ENCODE results near the gene DLX3.

The DLX3 gene

DNA sequence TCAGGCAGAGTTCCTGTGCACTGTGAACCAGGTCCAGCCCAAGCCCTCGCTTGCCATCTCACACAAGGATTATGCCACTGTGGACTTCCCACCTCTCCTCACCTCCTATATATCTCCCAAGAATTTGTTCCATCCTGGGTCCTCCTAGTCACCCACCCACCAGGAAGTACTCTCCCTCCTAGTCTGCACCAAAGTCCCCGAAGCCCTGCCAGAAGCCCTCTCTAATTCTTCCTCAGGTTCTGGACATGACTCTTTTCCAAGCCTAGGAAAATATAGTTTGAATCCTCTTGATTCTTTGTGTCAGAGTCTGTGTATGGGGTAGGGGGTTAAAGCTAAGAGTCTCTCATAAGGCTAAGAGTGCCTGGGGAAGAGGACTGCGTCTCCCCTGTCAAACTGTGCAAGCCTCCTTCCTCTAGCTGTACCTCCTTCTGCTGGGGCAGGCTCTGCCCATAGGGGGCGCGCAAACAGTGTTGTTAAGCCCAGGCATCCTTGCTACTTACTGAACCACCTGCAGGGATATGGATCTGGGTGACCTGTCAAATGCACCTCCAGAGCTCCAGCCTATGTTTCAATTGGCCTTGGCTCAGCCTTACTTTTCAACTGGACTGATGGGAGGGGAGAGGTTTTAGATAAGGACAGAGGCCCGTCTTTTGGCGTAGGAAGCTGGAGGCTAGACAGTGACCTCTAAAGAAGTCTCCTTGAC, 42.7 kb downstream of the DLX3 start:
- H3K4me3 Mint-ChIP-seq, result no peak overlapping the region
- peaks cover 3% of the 10 kb centered on the region for H3K36me3 Mint-ChIP-seq (ENCODE audit: insufficient read depth)
- H3K9me3 Mint-ChIP-seq, result no peaks in the 10 kb centered on the region
- H3K4me1 Mint-ChIP-seq, result peaks cover 7% of the 10 kb centered on the region
- DNase-seq (ENCODE audit: low spot score in 2 of 2) (peak; percentile 68 to 76), ATAC-seq (replicated peaks; ENCODE audit: extremely low read depth, poor library complexity, severe bottlenecking) (peak; percentile 80)
- H3K27me3 Mint-ChIP-seq, result peaks cover 82% of the 10 kb centered on the region
- no peak overlapping the region for H3K27ac Mint-ChIP-seq (ENCODE audit: low read depth)

- no peak for ATAC-seq (replicated peaks; ENCODE audit: extremely low read depth, poor library complexity, severe bottlenecking)
- no peaks in the 10 kb centered on the region for H3K9me3 Mint-ChIP-seq
- no peak for DNase-seq (ENCODE audit: low spot score in 2 of 2)
- no peak overlapping the region for H3K4me3 Mint-ChIP-seq
- peaks cover 5% of the 10 kb centered on the region for H3K36me3 Mint-ChIP-seq (ENCODE audit: insufficient read depth)
- no peak overlapping the region for H3K27ac Mint-ChIP-seq (ENCODE audit: low read depth)
- peaks cover 79% of the 10 kb centered on the region for H3K27me3 Mint-ChIP-seq
- H3K4me1 Mint-ChIP-seq, result peaks cover 7% of the 10 kb centered on the region
Observed at GRCh38 chr17:49951362-49952082, 43.5 kb downstream of the DLX3 start.

DNA sequence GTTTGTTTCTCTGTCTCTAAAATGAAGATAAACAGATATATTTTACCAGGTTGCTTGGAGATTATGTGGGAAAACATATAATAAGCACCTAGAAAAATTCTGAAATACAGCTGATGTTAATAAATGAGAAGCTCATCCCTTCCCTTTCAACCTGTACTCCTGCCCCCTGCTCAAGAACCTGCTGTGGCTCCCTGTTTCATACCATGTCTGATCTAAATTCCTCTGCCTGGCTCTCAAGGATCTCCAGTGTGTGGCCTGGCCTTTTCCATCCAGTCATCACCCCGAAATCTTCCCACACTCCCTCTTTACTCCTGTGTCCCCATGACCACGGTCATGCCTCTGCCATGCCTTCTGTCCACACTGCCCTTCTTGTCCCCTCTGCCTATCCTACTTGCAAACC, 45.4 kb downstream of the DLX3 start:
- H3K4me3 Mint-ChIP-seq, result no peak overlapping the region
- peaks cover 5% of the 10 kb centered on the region for H3K36me3 Mint-ChIP-seq (ENCODE audit: insufficient read depth)
- no peaks in the 10 kb centered on the region for H3K9me3 Mint-ChIP-seq
- peaks cover 92% of the 10 kb centered on the region for H3K27me3 Mint-ChIP-seq
- ATAC-seq (replicated peaks; ENCODE audit: extremely low read depth, poor library complexity, severe bottlenecking), result no peak
- H3K27ac Mint-ChIP-seq (ENCODE audit: low read depth), result no peak overlapping the region
- H3K4me1 Mint-ChIP-seq, result peaks cover 7% of the 10 kb centered on the region
- no peak for DNase-seq (ENCODE audit: low spot score in 2 of 2)

DNA sequence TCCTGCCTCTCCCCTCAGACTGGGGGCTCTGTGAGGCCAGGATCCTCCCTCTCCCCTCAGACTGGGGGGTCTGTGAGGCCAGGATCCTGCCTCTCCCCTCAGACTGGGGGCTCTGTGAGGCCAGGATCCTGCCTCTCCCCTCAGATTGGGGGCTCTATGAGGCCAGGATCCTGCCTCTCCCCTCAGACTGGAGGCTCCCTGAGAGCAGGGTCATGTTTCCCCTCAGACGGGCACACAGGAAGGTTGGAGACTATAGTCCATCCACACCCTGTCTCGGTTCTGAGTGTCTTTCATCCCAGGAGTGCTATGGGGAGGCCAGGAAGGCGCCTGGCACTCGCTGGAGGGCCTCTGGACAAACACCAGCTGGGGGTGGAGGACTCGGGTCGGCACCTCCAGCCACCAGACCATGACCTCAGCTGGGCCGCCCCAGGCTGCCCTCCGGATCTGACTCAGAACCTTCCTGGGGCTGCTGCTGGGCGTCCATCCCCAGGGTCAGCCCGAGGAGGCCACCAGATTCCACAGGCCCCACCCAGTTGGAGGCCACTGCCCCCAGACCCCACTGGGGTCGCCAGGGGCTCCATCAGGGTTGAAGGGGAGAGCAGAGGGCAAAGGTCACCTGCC, 48.0 kb downstream of the DLX3 start:
- DNase-seq (ENCODE audit: low spot score in 2 of 2) (no peak), ATAC-seq (replicated peaks; ENCODE audit: extremely low read depth, poor library complexity, severe bottlenecking) (no peak)
- Mint-ChIP-seq H3K27me3 (peaks cover 92% of the 10 kb centered on the region), H3K4me1 (no peaks in the 10 kb centered on the region), H3K4me3 (no peak overlapping the region), H3K27ac (ENCODE audit: low read depth) (no peak overlapping the region), H3K9me3 (no peaks in the 10 kb centered on the region), H3K36me3 (ENCODE audit: insufficient read depth) (peaks cover 7% of the 10 kb centered on the region)

DNA sequence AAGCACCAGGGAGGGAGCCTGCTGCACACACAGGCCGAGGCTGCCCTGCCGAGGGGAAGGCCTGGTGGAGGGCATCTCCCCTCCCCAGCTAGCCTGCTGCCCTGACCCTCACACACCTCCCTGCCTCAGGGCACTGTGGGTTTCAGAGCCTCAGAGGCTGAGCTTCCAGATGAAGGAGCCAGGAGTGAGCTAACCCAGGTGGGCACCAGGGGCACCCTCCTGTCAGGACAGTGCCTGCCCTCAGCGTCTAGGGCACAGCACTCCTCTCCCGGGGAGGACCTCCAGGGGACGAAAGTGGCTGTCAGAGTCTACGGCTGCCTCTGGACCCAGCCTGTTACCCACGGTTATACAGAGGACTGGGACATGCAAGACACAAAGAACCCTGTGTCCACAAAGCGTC, 48.8 kb downstream of the DLX3 start:
- Mint-ChIP-seq H3K27ac (ENCODE audit: low read depth) (no peak overlapping the region), H3K9me3 (no peaks in the 10 kb centered on the region), H3K36me3 (ENCODE audit: insufficient read depth) (peaks cover 7% of the 10 kb centered on the region), H3K27me3 (peaks cover 91% of the 10 kb centered on the region), H3K4me3 (no peak overlapping the region), H3K4me1 (no peaks in the 10 kb centered on the region)
- DNase-seq (ENCODE audit: low spot score in 2 of 2), result no peak
- ATAC-seq (replicated peaks; ENCODE audit: extremely low read depth, poor library complexity, severe bottlenecking), result no peak

DNA sequence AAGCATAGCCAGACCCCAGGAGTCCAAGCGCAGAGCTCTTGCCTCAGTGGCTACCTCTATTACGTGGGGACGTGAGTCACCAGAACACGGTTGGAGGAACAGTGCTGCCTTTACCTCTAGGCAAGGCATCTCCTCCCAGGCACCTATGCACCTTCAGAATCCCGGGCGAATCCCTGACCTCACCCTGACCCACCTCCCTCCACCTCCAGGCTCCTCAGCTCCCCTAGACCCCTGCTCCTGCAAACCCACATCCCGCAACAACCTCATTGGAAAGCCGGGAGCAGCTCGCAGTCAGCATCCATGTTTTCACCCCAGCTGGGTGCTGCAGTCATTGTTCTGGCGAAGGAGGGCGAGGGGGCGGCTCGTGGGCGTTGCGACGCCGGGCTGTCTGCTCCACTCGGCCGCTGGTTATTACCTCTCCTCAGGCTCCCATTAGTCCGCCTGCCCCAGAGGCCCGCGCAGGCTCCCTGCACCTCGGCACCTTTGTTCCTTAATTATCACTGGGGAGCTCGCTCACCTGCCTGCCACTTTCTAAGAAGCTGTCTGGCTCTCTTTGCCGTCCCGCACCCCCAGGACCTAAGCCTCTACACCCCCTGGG, 50.7 kb downstream of the DLX3 start:
- peaks cover 5% of the 10 kb centered on the region for H3K36me3 Mint-ChIP-seq (ENCODE audit: insufficient read depth)
- peaks cover 92% of the 10 kb centered on the region for H3K27me3 Mint-ChIP-seq
- no peak overlapping the region for H3K4me3 Mint-ChIP-seq
- no peaks in the 10 kb centered on the region for H3K9me3 Mint-ChIP-seq
- no peaks in the 10 kb centered on the region for H3K4me1 Mint-ChIP-seq
- no peak overlapping the region for H3K27ac Mint-ChIP-seq (ENCODE audit: low read depth)
- DNase-seq (ENCODE audit: low spot score in 2 of 2), result no peak
- ATAC-seq (replicated peaks; ENCODE audit: extremely low read depth, poor library complexity, severe bottlenecking), result no peak

DNA sequence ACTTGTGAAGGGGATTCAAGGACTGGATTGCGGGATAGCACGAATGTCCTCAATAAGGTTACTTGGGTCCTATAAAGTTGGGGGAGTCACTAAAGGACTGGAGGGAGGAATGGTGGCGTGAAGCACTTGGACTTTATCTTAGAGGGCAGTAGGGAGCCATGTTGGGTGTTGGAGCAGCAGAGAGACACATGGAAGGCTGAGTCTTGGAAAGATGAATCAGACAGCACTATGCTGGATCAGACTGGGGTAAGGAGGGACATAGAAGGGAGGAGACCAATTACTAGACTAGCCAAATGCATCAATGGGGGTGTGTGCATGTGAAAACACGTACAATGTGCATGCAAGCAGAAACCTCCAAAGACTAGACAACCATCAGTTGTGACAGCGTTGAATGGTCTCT, 52.1 kb downstream of the DLX3 start:
- DNase-seq (ENCODE audit: low spot score in 2 of 2), result no peak
- Mint-ChIP-seq H3K4me1 (no peaks in the 10 kb centered on the region), H3K27ac (ENCODE audit: low read depth) (no peak overlapping the region), H3K27me3 (peaks cover 87% of the 10 kb centered on the region), H3K36me3 (ENCODE audit: insufficient read depth) (peaks cover 5% of the 10 kb centered on the region), H3K4me3 (no peak overlapping the region), H3K9me3 (no peaks in the 10 kb centered on the region)
- ATAC-seq (replicated peaks; ENCODE audit: extremely low read depth, poor library complexity, severe bottlenecking), result no peak

- Mint-ChIP-seq H3K9me3 (no peaks in the 10 kb centered on the region), H3K4me3 (no peak overlapping the region), H3K4me1 (no peaks in the 10 kb centered on the region), H3K36me3 (ENCODE audit: insufficient read depth) (peaks cover 2% of the 10 kb centered on the region), H3K27me3 (peaks cover 80% of the 10 kb centered on the region), H3K27ac (ENCODE audit: low read depth) (no peak overlapping the region)
- no peak for DNase-seq (ENCODE audit: low spot score in 2 of 2)
- no peak for ATAC-seq (replicated peaks; ENCODE audit: extremely low read depth, poor library complexity, severe bottlenecking)
Observed at GRCh38 chr17:49941427-49941826, 53.6 kb downstream of the DLX3 start.

All from central memory CD8-positive, alpha-beta T cell (primary cell).